ENCODE data around the gene SYMPK.

Gene SYMPK

DNA sequence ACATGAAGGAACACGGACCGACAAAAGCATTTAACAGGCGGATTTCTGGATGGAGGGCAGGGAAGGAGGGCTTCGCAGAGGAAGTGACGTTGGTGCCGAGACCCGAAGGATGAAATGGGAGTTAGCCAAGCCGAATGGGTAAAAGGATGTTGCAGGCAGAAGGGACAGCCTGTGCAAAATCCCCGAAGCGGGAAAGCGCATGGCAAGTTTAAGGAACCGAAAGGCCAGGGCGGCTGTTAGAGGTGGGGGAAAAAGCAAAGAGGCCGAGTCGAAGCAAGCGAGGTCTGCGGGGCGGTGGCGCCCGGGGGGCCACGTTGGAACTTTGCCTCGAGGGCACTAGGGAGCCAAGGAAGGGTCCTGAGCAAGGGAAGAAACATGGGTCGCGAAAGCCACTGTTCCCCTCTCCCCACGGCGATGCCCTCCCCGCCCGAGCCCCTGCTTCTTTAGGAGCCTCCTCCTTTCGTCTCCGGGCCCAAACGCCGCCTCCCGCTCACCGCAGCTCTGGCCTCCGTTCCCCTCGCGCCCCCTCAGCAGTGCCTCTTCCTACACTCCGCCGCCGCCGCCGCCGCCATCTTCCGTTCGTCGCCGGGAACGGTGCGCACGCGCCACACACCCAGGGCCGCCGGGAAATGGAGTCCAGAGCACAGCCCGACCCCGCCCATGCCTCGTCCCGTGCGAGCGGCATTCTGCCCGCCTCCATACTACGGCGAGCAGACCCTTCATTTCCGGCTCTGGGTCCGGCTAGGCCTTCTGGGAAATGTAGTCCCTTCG lies at the start of gene SYMPK:
Gene SYMPK (minus strand): TSS at position 584 of the 771 bp plus-strand sequence. CDS start 8,652 bp downstream, outside the sequence.
- peaks cover 5% of the 10 kb centered on the region for H3K36me3 ChIP-seq (ENCODE audit: control insufficient read depth, insufficient read depth, low read length)
- H3K27me3 ChIP-seq (ENCODE audit: control insufficient read depth, insufficient read depth, low read length) = no peaks in the 10 kb centered on the region
- H3K9me3 ChIP-seq (ENCODE audit: control insufficient read depth, insufficient read depth, low read length) = no peaks in the 10 kb centered on the region
- peak within 1 kb of the TSS; percentile 94 for H3K9ac ChIP-seq (ENCODE audit: low read depth, low read length)
- H3K4me1 ChIP-seq (ENCODE audit: control insufficient read depth, insufficient read depth, low read length) = peaks cover 7% of the 10 kb centered on the region
- peak within 1 kb of the TSS; percentile 98 for H3K4me3 ChIP-seq (ENCODE audit: low read depth, low read length)

DNA sequence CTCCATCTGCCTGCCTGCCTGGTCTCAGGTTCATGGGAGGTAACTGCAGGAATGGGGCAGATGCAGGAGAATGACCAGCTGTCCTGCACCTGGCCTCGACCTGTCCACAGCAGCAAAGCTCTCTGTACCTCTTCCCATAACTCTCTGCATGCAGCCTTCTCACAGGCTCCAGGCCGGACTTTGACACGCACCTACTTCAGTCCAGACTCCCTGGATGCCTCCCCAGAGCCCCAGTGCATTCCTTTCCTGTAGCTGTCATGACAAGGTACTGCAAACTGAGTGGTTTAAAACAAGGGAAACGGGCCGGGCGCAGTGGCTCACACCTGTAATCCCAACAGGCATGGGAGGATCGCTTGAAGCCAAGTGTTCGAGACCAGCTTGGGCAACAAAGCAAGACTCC lies 48.3 kb upstream of the SYMPK start:
- Histone ChIP-seq H3K9me3 (ENCODE audit: control insufficient read depth, insufficient read depth, low read length) (no peaks in the 10 kb centered on the region), H3K4me3 (ENCODE audit: low read depth, low read length) (no peak overlapping the region), H3K36me3 (ENCODE audit: control insufficient read depth, insufficient read depth, low read length) (no peaks in the 10 kb centered on the region), H3K4me1 (ENCODE audit: control insufficient read depth, insufficient read depth, low read length) (no peaks in the 10 kb centered on the region), H3K27me3 (ENCODE audit: control insufficient read depth, insufficient read depth, low read length) (no peaks in the 10 kb centered on the region), H3K9ac (ENCODE audit: low read depth, low read length) (peak overlapping the region; percentile 12)

DNA sequence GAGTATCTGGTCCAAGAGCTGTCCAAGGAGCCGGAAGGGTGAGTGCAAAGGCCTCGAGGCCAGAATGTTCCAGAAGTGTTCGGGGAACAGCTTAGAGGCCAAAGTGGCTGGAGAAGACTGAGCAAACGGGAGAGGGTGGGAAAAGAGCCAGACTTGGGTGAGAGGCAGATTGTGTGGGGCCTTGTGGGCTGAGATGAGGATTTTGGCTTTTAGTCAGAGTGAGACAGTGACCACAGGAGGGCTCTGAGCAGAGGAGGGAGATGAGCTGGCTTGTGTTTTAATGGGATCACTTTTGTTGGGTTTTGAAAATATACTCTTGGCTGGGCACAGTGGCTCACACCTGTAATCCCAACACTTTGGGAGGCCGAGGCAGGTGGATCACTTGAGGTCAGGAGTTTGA lies 46.0 kb upstream of the SYMPK start:
- Histone ChIP-seq H3K4me1 (ENCODE audit: control insufficient read depth, insufficient read depth, low read length) (no peaks in the 10 kb centered on the region), H3K9ac (ENCODE audit: low read depth, low read length) (no peak overlapping the region), H3K36me3 (ENCODE audit: control insufficient read depth, insufficient read depth, low read length) (no peaks in the 10 kb centered on the region), H3K27me3 (ENCODE audit: control insufficient read depth, insufficient read depth, low read length) (no peaks in the 10 kb centered on the region), H3K4me3 (ENCODE audit: low read depth, low read length) (no peak overlapping the region), H3K9me3 (ENCODE audit: control insufficient read depth, insufficient read depth, low read length) (no peaks in the 10 kb centered on the region)

DNA sequence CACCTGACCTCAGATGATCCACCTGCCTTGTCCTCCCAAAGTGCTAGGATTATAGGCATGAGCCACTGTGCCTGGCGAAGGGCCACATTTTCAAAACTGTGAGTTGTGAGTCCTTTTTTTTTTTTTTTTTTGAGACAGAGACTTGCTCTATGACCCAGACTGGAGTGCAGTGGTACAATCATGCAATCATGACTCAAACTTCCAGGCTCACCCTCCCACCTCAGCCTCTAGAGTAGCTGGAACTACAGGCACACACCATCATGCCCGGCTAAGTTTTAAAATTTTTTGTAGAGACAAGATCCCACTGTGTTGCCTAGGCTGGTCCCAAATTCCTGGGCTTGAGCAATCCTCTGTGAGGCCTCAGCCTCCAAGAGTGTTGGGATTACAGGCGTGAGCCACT lies 43.3 kb upstream of the SYMPK start:
- Histone ChIP-seq H3K27me3 (ENCODE audit: control insufficient read depth, insufficient read depth, low read length) (peaks cover 3% of the 10 kb centered on the region), H3K4me1 (ENCODE audit: control insufficient read depth, insufficient read depth, low read length) (no peaks in the 10 kb centered on the region), H3K4me3 (ENCODE audit: low read depth, low read length) (no peak overlapping the region), H3K9me3 (ENCODE audit: control insufficient read depth, insufficient read depth, low read length) (no peaks in the 10 kb centered on the region), H3K36me3 (ENCODE audit: control insufficient read depth, insufficient read depth, low read length) (no peaks in the 10 kb centered on the region), H3K9ac (ENCODE audit: low read depth, low read length) (no peak overlapping the region)

DNA sequence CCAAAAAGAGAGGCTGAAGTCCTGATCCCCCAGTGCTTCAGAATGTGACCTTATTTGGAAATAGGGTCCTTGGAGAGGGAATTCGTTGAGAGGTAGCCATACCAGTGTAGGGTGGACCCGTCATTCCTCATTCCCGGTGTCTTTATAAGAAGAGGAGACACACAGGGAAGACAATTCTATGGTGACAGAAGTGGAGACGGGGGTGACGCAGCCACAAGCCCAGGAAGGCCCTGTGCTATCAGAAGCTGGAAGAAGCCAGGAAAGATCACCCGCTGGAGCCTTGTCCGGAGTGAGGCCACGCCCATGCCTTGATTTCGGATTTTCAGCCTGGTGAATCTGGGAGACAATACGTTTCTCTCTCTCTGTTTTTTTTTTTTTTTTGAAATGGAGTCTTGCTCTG lies 42.1 kb upstream of the SYMPK start:
- no peaks in the 10 kb centered on the region for H3K9me3 ChIP-seq (ENCODE audit: control insufficient read depth, insufficient read depth, low read length)
- no peaks in the 10 kb centered on the region for H3K36me3 ChIP-seq (ENCODE audit: control insufficient read depth, insufficient read depth, low read length)
- H3K9ac ChIP-seq (ENCODE audit: low read depth, low read length) = no peak overlapping the region
- peaks cover 10% of the 10 kb centered on the region for H3K27me3 ChIP-seq (ENCODE audit: control insufficient read depth, insufficient read depth, low read length)
- H3K4me1 ChIP-seq (ENCODE audit: control insufficient read depth, insufficient read depth, low read length) = peaks cover 6% of the 10 kb centered on the region
- H3K4me3 ChIP-seq (ENCODE audit: low read depth, low read length) = no peak overlapping the region

DNA sequence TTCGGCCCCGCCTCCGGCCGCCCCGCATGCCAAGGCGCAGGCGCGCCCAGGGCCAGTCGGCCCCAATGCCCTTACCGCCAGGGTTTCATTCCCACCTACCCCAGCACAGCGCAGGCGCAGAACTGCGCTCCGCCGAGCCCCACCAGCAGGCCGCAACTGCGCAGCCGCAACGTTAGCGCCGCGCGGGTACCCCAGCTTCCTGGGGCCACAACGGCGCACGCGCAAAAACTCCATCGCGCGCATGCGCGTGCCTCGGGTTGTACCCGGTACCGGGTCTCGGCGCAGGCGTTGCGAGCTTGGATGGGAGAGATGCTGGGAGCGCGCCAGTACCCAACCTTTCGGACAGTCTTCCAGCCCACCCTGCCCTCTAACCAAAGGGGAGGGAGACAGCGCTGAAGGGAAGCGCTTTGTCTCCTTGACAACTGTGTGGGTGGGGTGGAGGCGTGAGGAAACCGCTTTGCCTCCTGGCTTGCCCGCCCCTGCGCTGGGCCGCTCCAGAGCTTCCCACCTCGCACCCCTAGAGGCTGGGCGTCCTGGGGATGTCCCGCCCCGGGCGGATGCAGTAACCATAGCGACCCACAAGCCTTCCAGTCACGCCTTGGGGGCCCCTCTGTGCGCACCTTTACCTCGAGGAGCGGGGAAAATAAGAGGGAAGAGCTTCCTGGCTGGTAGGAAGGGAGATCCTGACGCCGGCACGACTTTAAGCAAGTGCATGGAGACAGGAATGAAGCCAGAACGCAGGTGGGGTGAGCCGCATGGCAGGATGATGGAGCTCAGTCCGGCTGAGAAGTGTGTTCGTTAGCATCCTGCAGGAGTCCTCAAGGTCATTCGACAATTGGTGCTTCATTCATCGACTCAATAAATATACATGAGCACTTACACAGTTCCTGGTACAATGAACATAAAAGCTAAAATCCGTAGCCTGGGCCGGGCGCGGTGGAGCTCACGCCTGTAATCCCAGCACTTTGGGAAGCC lies 40.0 kb upstream of the SYMPK start:
- Histone ChIP-seq H3K36me3 (ENCODE audit: control insufficient read depth, insufficient read depth, low read length) (peaks cover 3% of the 10 kb centered on the region), H3K9me3 (ENCODE audit: control insufficient read depth, insufficient read depth, low read length) (no peaks in the 10 kb centered on the region), H3K27me3 (ENCODE audit: control insufficient read depth, insufficient read depth, low read length) (peaks cover 10% of the 10 kb centered on the region), H3K4me1 (ENCODE audit: control insufficient read depth, insufficient read depth, low read length) (peaks cover 6% of the 10 kb centered on the region), H3K9ac (ENCODE audit: low read depth, low read length) (no peak overlapping the region), H3K4me3 (ENCODE audit: low read depth, low read length) (peak overlapping the region; percentile 90)

DNA sequence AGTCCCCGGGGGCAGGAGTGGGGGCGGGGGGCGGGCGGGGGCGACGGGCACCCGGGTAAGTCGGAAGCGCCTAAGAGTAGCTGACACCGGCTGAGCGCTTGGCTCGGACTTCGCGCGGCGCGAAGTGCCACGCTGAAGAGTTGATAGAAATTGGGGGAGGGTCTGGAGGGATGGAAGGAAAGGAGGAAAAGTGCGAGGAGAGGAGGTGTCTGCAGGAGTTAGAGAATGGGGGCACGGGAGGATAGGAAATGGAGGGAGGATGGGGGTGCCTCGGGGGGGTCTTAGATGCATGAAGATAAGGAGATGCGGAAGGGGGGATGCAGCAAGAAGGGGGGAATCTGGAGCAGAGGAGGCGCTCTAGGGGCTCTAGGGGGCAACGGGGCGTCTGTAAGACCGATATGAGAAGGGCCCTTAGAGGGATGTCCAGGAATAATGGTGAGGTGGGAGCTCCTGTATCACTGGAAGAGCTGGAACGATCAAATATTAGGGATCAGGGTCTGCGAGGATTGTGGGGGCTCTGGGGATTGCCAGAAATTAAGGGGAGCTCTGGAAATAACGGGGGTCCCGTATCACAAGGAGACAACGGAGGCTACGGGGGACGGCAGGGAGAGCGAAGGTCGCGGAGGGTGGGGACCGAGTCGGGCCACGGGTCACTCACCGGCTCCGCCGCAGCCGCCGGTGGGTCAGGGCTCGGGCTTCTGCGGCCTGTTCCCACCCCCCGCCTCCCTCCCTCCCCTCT lies 39.1 kb upstream of the SYMPK start, which contains the start of gene MYPOP:
Gene MYPOP (minus strand): TSS at position 702 of the 739 bp plus-strand sequence. CDS start 840 bp downstream, outside the sequence.
- Histone ChIP-seq H3K36me3 (ENCODE audit: control insufficient read depth, insufficient read depth, low read length) (peaks cover 3% of the 10 kb centered on the region), H3K4me3 (ENCODE audit: low read depth, low read length) (peak within 1 kb of the TSS; percentile 90), H3K4me1 (ENCODE audit: control insufficient read depth, insufficient read depth, low read length) (peaks cover 6% of the 10 kb centered on the region), H3K9ac (ENCODE audit: low read depth, low read length) (peak within 1 kb of the TSS; percentile 32), H3K9me3 (ENCODE audit: control insufficient read depth, insufficient read depth, low read length) (no peaks in the 10 kb centered on the region), H3K27me3 (ENCODE audit: control insufficient read depth, insufficient read depth, low read length) (peaks cover 10% of the 10 kb centered on the region)

DNA sequence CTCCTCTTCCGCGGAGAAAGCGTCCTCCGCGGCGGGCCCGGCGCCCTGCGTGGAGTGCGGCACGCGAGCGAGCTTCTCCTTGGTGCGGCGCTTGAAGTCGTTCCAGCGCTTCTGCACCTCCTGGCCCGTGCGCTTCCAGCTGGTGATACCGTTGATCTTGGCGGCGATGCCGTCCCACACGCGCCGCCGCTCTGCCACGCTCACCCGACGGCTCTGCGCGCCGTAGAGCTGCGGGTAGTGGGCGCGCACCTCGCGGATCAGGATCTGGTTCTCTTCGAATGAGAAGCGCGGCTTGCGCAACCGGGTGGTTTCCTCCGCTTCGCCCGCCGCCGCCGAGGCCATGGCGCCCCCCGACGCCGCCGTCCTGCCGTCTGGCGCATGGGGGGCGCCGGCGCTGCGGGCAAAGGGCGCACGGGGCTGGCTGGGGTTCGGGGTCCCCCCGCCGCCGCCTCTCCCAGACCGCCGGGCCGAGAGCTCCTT lies 38.5 kb upstream of the SYMPK start:
- Histone ChIP-seq H3K4me3 (ENCODE audit: low read depth, low read length) (peak overlapping the region; percentile 53), H3K9ac (ENCODE audit: low read depth, low read length) (no peak overlapping the region), H3K36me3 (ENCODE audit: control insufficient read depth, insufficient read depth, low read length) (peaks cover 3% of the 10 kb centered on the region)

DNA sequence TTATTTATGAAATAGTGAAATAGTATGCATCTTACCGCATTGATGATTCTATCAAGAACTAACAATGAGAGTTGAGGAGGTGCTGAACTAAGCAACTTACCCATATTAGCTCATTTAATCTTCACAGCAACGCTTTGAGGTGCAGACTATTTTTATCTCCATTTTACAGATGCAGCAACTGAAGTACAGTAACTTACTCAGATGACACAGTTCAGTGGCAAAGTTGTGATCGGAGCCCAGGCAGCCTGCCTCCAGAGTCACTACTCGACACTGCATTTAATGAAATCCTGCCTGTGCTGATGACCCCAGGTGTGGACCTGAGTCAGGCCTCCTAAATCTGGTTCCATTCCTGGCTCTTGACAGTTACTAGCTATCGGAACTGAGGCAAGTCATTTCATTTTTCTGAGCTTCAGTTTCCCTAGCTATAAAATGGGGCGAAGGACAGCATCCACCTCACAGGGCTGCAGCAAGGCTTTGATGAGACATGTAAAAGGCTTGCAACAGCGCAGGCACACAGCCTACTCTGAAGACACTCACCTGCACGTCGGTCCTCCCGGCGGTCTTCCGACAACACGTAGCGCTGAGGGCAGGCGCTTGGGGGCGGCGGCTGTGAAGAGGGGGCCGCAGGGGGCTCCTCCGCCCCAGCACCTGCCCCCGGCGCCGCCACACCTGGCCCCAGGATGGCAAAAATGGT lies 37.9 kb upstream of the SYMPK start:
- H3K4me3 ChIP-seq (ENCODE audit: low read depth, low read length) = peak overlapping the region; percentile 53
- H3K9me3 ChIP-seq (ENCODE audit: control insufficient read depth, insufficient read depth, low read length) = no peaks in the 10 kb centered on the region
- peaks cover 7% of the 10 kb centered on the region for H3K36me3 ChIP-seq (ENCODE audit: control insufficient read depth, insufficient read depth, low read length)
- peaks cover 10% of the 10 kb centered on the region for H3K27me3 ChIP-seq (ENCODE audit: control insufficient read depth, insufficient read depth, low read length)
- H3K4me1 ChIP-seq (ENCODE audit: control insufficient read depth, insufficient read depth, low read length) = peaks cover 6% of the 10 kb centered on the region
- no peak overlapping the region for H3K9ac ChIP-seq (ENCODE audit: low read depth, low read length)

More for the DNA sequence above, 38.5 kb upstream of the SYMPK start:
- Histone ChIP-seq H3K27me3 (ENCODE audit: control insufficient read depth, insufficient read depth, low read length) (peaks cover 10% of the 10 kb centered on the region), H3K9me3 (ENCODE audit: control insufficient read depth, insufficient read depth, low read length) (no peaks in the 10 kb centered on the region), H3K4me1 (ENCODE audit: control insufficient read depth, insufficient read depth, low read length) (peaks cover 6% of the 10 kb centered on the region)

DNA sequence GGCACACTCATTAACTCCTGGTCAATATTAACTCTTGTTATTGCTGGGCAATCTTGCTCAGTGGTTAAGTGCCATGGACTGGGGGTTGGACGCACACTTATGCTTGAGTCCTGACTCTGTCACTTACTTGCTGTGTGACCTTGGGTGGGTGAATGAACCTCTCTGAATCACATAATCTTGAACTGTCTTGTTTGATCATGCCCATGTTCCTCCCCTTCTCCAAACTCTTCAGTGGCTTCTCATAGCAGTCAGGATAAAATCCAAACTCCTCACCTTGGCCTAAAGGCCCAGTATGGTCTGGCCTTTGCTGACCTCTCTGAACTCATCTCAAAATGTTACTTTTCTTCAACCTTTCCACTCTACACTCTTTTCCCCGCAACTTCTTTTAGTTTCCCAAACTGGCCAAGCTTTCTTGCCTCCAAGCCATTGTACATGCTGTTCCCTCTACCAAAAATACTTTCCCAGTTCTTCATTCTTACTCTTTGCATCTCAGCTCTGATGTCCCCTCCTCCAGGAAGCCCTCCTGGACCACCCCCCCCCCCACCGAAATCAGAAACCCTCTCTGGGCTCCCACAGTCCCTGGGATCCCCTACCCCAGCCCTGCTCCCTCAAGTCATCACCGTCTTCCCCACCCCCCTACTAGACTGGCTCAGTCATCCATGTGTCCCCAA lies 37.1 kb upstream of the SYMPK start:
- peaks cover 10% of the 10 kb centered on the region for H3K27me3 ChIP-seq (ENCODE audit: control insufficient read depth, insufficient read depth, low read length)
- no peak overlapping the region for H3K4me3 ChIP-seq (ENCODE audit: low read depth, low read length)
- peaks cover 11% of the 10 kb centered on the region for H3K36me3 ChIP-seq (ENCODE audit: control insufficient read depth, insufficient read depth, low read length)
- no peaks in the 10 kb centered on the region for H3K9me3 ChIP-seq (ENCODE audit: control insufficient read depth, insufficient read depth, low read length)
- H3K4me1 ChIP-seq (ENCODE audit: control insufficient read depth, insufficient read depth, low read length) = peaks cover 6% of the 10 kb centered on the region
- no peak overlapping the region for H3K9ac ChIP-seq (ENCODE audit: low read depth, low read length)
